Retinal pigment epithelial cell (primary cell): Measurements from ENCODE around the gene CYSRT1.

ENCODE experiments used
- DNase-seq: peaks from one replicate; pipeline ENCODE4 v3.0.0-alpha.2; 2010; ENCODE audit warnings: low read depth
- H3K4me3 ChIP-seq: 2 replicates; pipeline ENCODE4 v1.5.1; 2011; ENCODE audit warnings: mild to moderate bottlenecking, low read length, control low read depth, moderate library complexity
- CTCF ChIP-seq: conservative IDR thresholded peaks from 2 replicates; pipeline ENCODE4 v1.5.1; 2011; ENCODE audit warnings: low read depth, low read length, control low read depth, inconsistent platforms

CYSRT1 gene

GRCh38 chr9:137225699-137226331, 841 bp downstream of the CYSRT1 start:
- no peak overlapping the region for H3K4me3 ChIP-seq
- TF ChIP-seq CTCF: no peak

GRCh38 chr9:137226338-137227053, 1.5 kb downstream of the CYSRT1 start:
- H3K4me3 ChIP-seq: no peak overlapping the region
- no peak for DNase-seq
- no peak for TF ChIP-seq CTCF

More at GRCh38 chr9:137225699-137226331, 841 bp downstream of the CYSRT1 start:
- no peak for DNase-seq

- H3K4me3 ChIP-seq: no peak within 1 kb of the TSS
- TF ChIP-seq CTCF: peak; percentile 94
- peak; percentile 21 for DNase-seq
Measured at GRCh38 chr9:137227054-137227852, 2.3 kb downstream of the CYSRT1 start, which contains the start of gene RNF224. Gene RNF224 (plus strand): TSS chr9:137227502. CDS start chr9:137228336, 834 bp downstream.

GRCh38 chr9:137227853-137228505, 3.0 kb downstream of the CYSRT1 start:
- no peak for DNase-seq
- no peak overlapping the region for H3K4me3 ChIP-seq
- no peak for TF ChIP-seq CTCF

GRCh38 chr9:137228506-137228967, 3.6 kb downstream of the CYSRT1 start:
- no peak overlapping the region for H3K4me3 ChIP-seq
- no peak for DNase-seq
- no peak for TF ChIP-seq CTCF

GRCh38 chr9:137228968-137229896, 4.3 kb downstream of the CYSRT1 start:
- H3K4me3 ChIP-seq: no peak overlapping the region
- no peak for TF ChIP-seq CTCF

More at GRCh38 chr9:137228968-137229896, 4.3 kb downstream of the CYSRT1 start:
- no peak for DNase-seq
